GM19397 (cell line): ENCODE data around the gene PTPRC.
"Not testable (repeated sequence)": the region's sequence is repeated elsewhere in the genome, so short reads cannot be mapped to it uniquely, and the experiment has no call there.

Experiments used
- ATAC-seq: cut with Tn5 transposase; IDR thresholded peaks from one replicate; pipeline ENCODE4 v1.9.1; 2021; ENCODE audit warnings: mild to moderate bottlenecking, moderate library complexity; ENCODE audit not compliant: unreplicated experiment

The PTPRC gene, protein sequence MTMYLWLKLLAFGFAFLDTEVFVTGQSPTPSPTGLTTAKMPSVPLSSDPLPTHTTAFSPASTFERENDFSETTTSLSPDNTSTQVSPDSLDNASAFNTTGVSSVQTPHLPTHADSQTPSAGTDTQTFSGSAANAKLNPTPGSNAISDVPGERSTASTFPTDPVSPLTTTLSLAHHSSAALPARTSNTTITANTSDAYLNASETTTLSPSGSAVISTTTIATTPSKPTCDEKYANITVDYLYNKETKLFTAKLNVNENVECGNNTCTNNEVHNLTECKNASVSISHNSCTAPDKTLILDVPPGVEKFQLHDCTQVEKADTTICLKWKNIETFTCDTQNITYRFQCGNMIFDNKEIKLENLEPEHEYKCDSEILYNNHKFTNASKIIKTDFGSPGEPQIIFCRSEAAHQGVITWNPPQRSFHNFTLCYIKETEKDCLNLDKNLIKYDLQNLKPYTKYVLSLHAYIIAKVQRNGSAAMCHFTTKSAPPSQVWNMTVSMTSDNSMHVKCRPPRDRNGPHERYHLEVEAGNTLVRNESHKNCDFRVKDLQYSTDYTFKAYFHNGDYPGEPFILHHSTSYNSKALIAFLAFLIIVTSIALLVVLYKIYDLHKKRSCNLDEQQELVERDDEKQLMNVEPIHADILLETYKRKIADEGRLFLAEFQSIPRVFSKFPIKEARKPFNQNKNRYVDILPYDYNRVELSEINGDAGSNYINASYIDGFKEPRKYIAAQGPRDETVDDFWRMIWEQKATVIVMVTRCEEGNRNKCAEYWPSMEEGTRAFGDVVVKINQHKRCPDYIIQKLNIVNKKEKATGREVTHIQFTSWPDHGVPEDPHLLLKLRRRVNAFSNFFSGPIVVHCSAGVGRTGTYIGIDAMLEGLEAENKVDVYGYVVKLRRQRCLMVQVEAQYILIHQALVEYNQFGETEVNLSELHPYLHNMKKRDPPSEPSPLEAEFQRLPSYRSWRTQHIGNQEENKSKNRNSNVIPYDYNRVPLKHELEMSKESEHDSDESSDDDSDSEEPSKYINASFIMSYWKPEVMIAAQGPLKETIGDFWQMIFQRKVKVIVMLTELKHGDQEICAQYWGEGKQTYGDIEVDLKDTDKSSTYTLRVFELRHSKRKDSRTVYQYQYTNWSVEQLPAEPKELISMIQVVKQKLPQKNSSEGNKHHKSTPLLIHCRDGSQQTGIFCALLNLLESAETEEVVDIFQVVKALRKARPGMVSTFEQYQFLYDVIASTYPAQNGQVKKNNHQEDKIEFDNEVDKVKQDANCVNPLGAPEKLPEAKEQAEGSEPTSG (N-terminal part only)

GRCh38 chr1:198638894-198639635 is at the start of gene PTPRC:
Gene PTPRC, plus strand, starts transcription at chr1:198639040. Its CDS starts 229 bp downstream, at chr1:198639269.
- peak; percentile 68 for ATAC-seq

DNA sequence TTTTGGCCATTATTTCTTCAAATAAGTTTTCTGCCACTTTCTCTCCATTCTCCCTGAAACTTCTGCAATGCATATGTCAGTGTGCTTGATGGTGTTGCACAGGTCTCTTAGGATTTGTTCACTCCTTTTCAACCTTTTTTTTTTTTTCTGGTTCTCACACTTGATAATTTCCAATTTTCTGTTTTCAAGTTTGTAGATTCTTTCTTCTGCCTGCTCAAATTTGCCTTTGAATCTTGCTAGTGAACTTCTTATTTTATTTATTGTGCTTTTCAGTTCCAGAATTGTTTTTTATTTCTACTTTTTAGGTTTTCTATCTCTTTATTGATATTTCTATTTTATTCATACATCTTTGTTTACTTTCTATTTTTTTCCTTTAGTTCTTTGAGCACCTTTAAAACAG is 48.4 kb upstream of the PTPRC start:
- ATAC-seq: no peak

DNA sequence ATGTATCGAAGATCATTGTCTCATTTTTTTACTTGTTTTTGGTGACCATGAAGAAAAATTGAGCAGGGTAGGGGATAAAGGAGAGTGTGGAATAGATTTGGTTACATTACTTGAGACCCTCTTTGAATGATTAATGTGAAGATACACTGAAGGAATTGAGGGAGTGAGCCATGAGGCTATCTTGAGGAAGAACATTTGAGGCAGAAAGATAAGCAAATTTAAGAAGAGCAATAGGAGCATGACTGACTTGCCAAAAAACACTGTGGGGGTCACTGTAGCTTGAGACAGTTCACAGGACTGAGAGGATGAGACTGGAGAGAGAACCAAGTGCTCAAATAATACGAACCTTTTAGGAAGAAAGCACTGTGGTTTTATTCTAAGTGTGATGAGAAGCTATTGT is 43.1 kb upstream of the PTPRC start:
- ATAC-seq: no peak

- no peak for ATAC-seq
Observed at GRCh38 chr1:198597690-198598430, 41.0 kb upstream of the PTPRC start.

GRCh38 chr1:198598796-198599321 is 40.0 kb upstream of the PTPRC start:
- ATAC-seq: peak; percentile 85

- ATAC-seq: no peak
Observed at GRCh38 chr1:198599749-198600148, 39.1 kb upstream of the PTPRC start.

DNA sequence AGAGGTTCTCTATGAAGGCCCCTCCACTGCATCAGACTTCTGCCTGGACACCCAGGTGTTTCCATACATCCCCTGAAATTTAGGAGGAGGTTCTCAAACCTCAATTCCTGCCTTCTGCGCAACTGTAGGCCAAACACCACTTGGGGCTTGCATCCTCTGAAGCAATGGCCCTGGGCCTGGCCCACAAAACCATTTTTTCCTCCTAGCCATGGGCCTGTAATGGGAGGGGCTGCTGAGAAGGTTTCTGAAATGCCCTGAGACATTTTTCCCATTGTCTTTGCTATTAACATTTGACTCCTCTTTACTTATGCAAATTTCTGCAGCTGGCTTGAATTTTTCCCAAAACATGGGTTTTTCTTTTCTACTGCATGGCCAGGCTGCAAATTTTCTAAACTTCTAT is 37.9 kb upstream of the PTPRC start:
- ATAC-seq: no peak

DNA sequence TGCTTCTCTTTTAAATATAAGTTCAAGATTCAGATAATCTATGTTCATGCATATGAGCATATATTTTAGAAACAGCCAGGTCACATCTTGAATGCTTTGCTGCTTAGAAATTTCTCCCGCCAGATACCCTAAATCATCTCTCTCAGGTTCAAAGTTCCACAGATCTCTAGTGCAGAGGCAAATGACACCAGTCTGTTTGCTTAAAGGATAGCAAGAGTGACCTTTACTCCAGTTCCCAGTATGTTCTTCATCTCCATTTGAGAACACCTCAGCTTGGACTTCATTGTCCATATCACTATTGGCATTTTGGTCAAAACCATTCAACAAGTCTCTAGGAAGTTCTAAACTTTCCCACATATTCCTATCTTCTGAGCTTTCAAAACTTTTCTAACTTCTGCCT is 37.5 kb upstream of the PTPRC start:
- ATAC-seq: not testable (repeated sequence)

GRCh38 chr1:198601936-198602889 is 36.6 kb upstream of the PTPRC start:
- no peak for ATAC-seq

GRCh38 chr1:198604975-198605374 is 33.9 kb upstream of the PTPRC start:
- ATAC-seq: no peak

DNA sequence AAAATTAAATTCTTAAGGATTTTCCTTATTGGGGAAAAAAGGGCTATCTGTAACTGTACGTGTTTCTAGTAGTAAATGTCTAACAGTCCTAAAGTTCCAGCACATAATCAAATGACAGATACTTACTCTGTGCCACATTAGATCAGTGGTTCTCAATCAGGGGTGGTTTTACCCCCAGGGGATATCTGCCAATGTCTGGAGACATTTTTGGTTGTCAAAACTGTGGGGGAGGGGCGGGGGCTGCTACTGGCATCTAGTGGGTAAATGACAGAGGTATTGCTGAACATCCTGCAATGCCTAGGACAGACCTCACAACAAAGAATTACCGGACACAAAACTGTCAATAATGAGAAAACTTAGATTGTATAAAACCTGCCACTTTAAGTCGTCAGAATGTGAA is 33.4 kb upstream of the PTPRC start:
- no peak for ATAC-seq

DNA sequence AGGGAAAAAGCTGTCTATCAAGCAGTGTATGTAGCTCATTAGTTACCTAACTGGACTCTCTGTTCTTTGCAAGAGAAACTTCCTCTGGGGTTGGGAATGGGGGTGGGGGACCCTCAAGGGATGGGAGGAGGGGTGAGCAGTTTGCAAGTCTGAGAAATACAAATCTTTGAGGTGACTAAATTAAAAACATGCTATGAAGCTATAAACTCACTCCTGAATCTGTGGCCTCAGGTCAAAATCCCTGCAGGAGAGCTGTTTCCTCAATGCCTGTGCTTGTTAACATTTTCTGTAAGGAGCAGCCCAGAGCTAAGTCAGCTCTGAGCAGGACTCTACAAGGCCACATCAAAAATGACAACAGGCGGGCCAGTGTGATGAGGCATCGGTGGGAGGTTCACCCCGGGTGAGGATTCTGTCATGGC is 32.8 kb upstream of the PTPRC start:
- ATAC-seq: no peak

- ATAC-seq: no peak
Observed at GRCh38 chr1:198607714-198608113, 31.1 kb upstream of the PTPRC start.

- ATAC-seq: no peak
Observed at GRCh38 chr1:198610362-198610761, 28.5 kb upstream of the PTPRC start.

GRCh38 chr1:198611219-198611618 is 27.6 kb upstream of the PTPRC start:
- ATAC-seq: no peak

GRCh38 chr1:198612471-198613260 is 26.2 kb upstream of the PTPRC start:
- ATAC-seq: no peak

DNA sequence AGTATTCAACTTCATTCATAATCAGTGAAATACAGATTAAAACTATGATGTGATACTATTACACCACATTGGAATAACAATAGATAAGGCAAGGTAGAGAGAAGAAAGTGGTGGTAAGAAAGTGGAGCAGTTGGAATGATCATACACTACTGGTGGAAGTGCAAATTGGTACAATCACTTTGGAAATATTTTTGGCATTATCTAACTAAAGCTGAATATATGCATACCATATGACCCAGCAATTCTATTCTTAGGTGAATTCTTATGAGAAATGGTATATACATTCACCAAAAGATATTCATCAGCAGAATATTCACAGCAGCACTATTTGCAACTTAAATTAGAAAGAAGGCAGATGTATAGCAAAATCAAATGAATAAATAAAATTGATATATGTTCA is 21.4 kb upstream of the PTPRC start:
- no peak for ATAC-seq
